Smooth muscle cell of the brain vasculature (primary cell): ENCODE data around the gene PPP1R3D.
"Not testable (repeated sequence)": the region's sequence is repeated elsewhere in the genome, so short reads cannot be mapped to it uniquely, and the experiment has no call there.

Source experiments
- DNase-seq: peaks from one replicate; pipeline ENCODE4 v3.0.0-alpha.2; 2012; ENCODE audit warnings: low read depth, low spot score

The PPP1R3D gene

GRCh38 chr20:59925359-59925758 is 14.7 kb downstream of the PPP1R3D start:
- no peak for DNase-seq

GRCh38 chr20:59923514-59923913 is 16.6 kb downstream of the PPP1R3D start:
- DNase-seq = no peak

GRCh38 chr20:59920944-59921343 is 19.2 kb downstream of the PPP1R3D start:
- DNase-seq = no peak

GRCh38 chr20:59912609-59913008 is 27.5 kb downstream of the PPP1R3D start:
- no peak for DNase-seq

GRCh38 chr20:59911041-59911440 is 29.1 kb downstream of the PPP1R3D start:
- no peak for DNase-seq

- DNase-seq = no peak
These were observed 31.2 kb downstream of the PPP1R3D start for GRCh38 chr20:59908855-59909254.

- no peak for DNase-seq
These were observed 36.5 kb downstream of the PPP1R3D start for GRCh38 chr20:59903621-59904020.

GRCh38 chr20:59902470-59902869 is 37.6 kb downstream of the PPP1R3D start:
- no peak for DNase-seq

- no peak for DNase-seq
These were observed 44.2 kb downstream of the PPP1R3D start for GRCh38 chr20:59895908-59896307.

GRCh38 chr20:59891581-59891980 is 48.5 kb downstream of the PPP1R3D start:
- no peak for DNase-seq

- not testable (repeated sequence) for DNase-seq
These were observed 50.1 kb downstream of the PPP1R3D start for GRCh38 chr20:59890035-59890434.

GRCh38 chr20:59888050-59888449 is 52.1 kb downstream of the PPP1R3D start:
- no peak for DNase-seq
